GM13977 (cell line): Measurements from ENCODE around the gene LINGO4.

Experiments
- DNase-seq: peaks from one replicate; pipeline ENCODE4 v3.0.0; 2012; ENCODE audit warnings: low spot score
- in situ Hi-C: fragments of 300-500 bp; cut with MboI; formaldehyde crosslinking; loops from one replicate; pipeline ENCODE4 v1.12.0; 2022; ENCODE audit warnings: low sequenced_read_pairs, low pct_unique_long_range_greater_than_20kb, mixed read lengths, inconsistent platforms; ENCODE audit not compliant: unreplicated experiment
- TF ChIP-seq, protein P1 (sequence below): IDR thresholded peaks from 2 replicates; pipeline ENCODE4 v1.5.1; 2012; ENCODE audit warnings: mild to moderate bottlenecking, control low read depth; ENCODE audit not compliant: insufficient read depth; ENCODE audit errors: extremely low read depth, missing control alignments

LINGO4 gene

DNA sequence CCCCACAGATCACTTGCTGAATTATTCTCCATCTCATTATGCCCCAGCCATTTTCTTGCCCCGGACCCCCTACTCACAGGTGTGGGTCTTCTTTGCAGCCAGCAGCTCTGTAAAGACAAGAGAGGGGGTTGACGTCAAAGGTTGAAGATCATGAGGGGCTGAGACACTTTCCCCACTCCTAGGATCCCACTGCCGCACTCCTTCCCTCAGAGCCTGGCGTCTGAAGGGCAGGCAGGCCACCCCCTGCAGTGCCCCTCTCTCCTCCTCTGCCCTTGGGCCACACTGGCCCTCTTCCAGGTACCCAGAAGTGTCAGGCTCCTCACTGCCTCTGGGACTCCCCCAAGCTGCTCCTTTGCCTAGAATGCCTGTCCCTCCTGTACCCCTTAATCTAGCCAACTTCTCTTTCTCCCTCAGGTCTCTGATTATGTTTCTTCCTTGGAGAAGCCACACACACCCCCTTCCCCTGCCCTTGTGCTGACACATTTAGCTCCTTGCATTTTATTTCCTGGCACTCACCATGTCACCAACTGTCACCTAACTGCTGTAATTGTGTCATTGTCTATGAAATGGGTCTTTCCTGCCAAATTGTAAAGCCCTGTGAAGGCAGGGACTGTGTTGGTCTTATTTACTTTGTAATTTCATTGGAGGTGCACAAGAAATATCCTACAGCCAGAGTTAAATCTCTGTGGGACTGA lies 24.3 kb upstream of the LINGO4 start:
- no peak for DNase-seq
- in situ Hi-C loops = no loop called here
- TF ChIP-seq, protein P1, sequence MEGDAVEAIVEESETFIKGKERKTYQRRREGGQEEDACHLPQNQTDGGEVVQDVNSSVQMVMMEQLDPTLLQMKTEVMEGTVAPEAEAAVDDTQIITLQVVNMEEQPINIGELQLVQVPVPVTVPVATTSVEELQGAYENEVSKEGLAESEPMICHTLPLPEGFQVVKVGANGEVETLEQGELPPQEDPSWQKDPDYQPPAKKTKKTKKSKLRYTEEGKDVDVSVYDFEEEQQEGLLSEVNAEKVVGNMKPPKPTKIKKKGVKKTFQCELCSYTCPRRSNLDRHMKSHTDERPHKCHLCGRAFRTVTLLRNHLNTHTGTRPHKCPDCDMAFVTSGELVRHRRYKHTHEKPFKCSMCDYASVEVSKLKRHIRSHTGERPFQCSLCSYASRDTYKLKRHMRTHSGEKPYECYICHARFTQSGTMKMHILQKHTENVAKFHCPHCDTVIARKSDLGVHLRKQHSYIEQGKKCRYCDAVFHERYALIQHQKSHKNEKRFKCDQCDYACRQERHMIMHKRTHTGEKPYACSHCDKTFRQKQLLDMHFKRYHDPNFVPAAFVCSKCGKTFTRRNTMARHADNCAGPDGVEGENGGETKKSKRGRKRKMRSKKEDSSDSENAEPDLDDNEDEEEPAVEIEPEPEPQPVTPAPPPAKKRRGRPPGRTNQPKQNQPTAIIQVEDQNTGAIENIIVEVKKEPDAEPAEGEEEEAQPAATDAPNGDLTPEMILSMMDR = no peak

DNA sequence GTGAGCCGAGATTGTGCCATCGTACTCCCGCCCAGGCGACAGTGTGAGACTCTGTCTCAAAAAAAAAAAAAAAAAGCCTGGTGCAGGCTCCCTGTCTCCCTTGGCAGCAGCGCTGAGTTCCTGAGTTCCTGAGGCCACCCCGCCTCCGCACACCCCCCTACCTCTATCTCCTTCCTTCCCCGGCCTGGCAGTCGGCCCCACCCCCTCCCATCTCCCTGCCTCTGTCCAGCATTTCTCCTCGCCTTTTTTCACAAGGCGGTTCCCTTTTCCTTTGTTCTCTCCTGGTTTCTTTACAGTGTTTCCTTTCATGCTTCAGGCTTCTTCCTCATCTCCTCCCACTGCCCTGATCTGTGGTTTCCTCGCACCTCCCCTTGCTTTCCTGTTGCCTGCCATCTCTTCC lies 23.7 kb upstream of the LINGO4 start:
- no peak for DNase-seq
- in situ Hi-C loops = no loop called here
- TF ChIP-seq, protein P1 = no peak

DNA sequence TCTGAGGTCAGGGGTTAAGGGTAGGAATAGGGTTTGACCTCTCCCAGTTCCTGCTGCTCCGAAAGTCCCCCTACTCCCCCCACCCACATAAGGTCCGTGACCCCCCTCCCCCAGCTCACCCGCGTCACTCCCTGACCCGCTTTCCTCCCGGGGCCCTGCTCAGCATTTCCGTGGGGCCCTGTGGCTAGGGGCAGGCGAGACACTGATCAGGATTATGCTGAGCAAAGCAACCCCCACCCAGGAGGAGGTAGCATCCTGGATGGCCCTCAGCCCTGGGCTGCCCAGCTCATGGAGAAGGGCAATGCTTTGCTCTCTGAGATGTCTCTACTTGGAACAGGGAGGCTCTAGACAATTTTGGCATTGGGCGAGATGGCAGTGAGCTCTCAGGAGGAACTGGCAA lies 22.6 kb upstream of the LINGO4 start:
- no peak for DNase-seq

DNA sequence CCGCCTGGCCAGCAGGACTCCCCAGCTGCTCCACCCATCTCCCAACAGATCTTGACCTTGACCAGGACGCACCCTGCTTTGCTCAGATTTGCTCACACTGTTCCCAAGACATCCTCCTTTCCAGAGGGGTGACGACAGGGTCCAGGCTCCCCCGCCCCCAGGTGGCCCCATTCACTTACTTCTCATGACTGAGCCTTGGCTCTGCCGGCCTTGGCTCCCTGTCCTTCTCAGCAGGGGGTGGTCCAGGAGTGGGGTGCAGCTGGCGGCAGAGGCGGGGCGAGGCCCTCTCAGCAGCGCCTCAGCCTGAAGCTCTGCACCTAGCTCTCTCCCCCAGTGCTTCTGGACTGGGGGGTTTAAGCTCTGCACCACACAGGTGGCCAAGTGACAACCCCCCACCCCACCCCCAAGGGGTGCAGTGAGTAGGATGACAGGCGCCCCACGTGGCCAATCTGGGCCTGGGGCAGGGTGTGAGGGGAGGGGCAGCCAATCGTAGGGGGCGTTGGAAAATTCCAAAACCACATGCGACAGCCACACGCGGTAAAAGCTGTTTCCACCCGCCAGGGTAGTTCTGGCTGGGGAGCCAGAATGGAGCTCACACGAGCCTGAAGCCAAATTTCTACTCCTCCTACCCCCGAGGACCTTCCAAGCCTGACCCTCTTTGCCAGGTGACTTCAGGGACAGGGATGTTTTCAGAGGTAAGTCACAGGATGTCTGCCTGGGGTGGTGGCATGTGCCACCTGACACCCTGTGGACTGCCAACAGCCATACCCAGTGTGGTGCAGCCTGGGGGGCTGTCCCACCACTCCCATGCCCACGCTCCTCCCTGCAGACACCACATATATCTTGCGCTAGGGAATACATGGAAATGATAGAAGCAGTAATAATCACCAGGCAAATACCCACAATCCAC lies 20.8 kb upstream of the LINGO4 start:
- in situ Hi-C loops = no loop called here
- TF ChIP-seq, protein P1 = no peak
- DNase-seq = no peak

More for the DNA sequence above, 22.6 kb upstream of the LINGO4 start:
- TF ChIP-seq, protein P1 = no peak
- in situ Hi-C loops = no loop called here

DNA sequence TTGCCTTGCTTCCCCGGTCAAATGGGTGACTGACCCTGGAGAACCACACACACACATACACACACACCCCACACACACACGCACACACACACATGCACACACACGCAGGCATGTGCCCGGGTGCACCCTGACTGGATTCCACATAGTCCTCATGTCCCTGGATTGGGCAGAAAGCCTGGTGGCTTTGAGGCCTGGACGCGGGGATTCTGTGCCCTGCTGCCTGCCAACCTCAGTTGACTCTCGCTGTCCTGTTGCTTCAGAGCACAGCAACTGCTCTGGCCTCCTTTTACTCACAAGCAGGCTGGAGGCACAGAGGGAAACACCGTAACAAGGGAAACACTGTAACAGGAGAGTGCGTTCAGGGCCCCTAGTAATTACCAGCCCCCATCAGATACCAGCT lies 20.0 kb upstream of the LINGO4 start:
- DNase-seq = no peak
- TF ChIP-seq, protein P1 = no peak
- in situ Hi-C loops = no loop called here

DNA sequence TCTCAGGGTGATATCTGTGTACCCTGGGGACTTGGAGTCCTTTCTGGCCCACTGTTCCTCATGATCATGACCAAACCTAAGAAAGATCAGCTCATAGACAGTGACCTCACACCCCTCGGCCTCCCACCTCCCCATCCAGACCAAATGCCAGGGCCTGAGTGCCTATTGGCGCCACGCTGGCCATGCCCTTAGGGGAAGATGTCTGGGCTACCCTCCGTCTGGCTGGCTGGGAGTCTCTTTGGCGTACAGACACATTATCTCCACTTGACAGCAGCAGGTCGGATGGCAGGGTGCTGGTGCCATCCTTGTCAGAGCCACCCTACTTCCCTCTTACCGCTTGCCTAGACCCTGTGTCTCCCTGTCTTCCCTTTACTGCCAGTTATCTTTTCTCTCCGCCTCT lies 18.0 kb upstream of the LINGO4 start:
- in situ Hi-C loops = no loop called here
- TF ChIP-seq, protein P1 = no peak
- DNase-seq = no peak
